Activated CD8-positive, alpha-beta memory T cell treated with anti-CD3 and anti-CD28 coated beads, Interleukin-2, amount 50 U/mL, for 4 hours (primary cell): ENCODE data around the gene ADGRG2.

Experiments used
- DNase-seq: peaks from one replicate; pipeline ENCODE4 v3.0.0-alpha.2; 2020

The ADGRG2 gene

GRCh38 chrX:19121898-19122640, at the start of gene ADGRG2:
Gene ADGRG2 (minus strand): TSS chrX:19122468. CDS start chrX:19068834, 53,634 bp downstream.
- no peak for DNase-seq

GRCh38 chrX:19168609-19169008, 46.3 kb upstream of the ADGRG2 start:
- DNase-seq, result no peak

GRCh38 chrX:19162851-19163250, 40.6 kb upstream of the ADGRG2 start:
- DNase-seq, result no peak

DNA sequence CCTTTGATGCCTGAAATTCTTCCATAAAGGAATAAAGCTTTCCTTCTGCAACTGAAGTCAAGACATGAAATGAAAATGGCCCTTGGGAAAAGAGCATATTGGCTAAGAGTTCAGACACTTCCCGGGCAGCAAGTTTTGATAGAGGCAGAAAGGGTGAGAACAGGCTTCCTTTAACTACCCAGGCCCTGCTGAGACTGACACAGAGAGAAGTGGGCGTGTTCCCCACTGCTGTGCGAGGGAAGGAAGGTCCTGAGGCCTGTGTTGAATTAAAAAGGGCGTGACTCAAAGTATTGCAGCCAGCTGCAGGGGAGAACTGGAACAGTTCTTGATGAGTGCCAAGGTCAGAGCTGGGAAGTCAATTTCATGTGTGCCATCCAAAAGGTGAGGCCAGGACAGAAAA, 33.9 kb upstream of the ADGRG2 start:
- no peak for DNase-seq

DNA sequence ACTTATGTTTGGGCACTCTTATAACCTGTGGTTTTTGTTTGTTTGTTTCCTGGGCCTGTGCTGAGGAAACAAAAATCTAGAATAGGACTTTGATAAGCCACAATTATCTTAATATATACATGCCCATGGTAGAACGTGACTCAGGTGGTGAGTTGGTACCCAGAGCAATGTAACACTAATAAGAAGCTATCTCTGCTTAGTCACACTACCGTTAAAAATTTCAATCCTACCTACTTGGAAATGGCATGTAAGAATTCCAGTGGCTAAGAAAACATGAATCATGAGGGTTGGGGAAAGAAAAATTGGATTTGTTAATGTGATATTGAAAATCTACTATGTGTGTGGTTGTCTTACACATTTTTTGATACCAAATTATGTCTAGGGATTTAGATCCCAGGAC, 30.5 kb upstream of the ADGRG2 start:
- DNase-seq, result no peak

- no peak for DNase-seq
Observed at GRCh38 chrX:19137067-19137466, 14.8 kb upstream of the ADGRG2 start.

GRCh38 chrX:19133784-19134183, 11.5 kb upstream of the ADGRG2 start:
- DNase-seq, result no peak

DNA sequence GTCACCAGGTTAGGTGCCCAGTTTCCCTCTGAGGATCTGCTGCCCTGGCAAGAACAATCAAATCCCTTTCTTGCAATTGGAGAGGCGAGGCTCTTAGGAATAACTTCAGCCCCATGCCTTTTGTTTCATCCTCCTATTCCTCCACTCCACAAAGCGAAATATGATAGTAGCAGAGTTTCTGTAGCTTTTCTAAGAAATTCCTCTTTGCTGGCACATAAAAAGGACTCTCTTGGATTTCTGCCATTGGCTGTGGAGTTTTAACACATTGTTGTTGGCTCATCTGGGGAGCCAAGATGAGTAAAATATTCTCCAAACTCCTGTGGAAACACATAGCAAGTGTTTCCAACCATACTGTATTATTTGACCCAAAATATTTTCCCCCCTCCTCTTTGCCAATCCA, 11.0 kb upstream of the ADGRG2 start:
- no peak for DNase-seq

GRCh38 chrX:19130628-19131027, 8.4 kb upstream of the ADGRG2 start:
- DNase-seq, result no peak

- DNase-seq, result no peak
Observed at GRCh38 chrX:19129694-19130093, 7.4 kb upstream of the ADGRG2 start.

DNA sequence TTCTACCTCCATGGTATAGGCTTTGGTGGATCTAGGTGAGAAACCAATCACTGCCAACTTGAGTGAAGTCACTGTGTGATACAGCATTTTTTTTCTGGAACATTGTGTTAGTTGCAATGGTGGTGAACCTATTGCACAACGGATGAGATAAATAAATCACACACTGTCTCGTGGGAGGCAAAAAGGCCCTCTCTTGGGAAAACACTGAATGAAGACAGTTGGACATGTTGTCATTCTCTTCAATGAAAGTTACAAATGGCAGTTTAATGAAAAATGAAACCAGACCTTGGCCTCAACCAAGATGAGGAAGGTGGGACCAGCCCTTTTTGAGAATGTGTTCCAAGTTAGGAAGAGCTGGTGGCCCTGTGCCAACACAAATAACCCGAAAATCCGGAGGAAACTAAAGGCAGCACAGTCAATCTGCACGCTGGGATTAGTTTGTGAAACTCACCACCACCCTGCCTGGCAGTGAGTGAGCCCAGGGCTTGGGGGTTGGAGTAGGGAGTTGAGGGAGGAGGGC, 5.4 kb upstream of the ADGRG2 start:
- no peak for DNase-seq

DNA sequence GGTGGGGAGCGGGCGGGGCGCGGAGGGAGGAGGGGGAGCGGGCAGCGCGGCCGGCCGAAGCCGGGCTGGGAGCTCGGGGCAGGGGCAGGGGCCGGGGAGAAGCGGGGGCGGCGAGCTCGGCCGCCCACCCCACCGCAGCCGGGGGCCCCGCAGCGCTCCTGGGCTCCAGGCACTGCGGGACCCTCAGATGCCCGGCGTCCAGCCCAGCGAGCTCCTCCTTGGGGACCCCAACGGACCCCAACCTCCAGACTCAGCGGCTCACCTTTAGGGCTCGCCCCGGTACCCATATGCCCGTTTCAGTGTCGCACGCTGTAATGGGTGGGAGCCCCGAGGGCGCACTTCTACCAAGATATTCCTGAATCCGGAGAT, 357 bp upstream of the ADGRG2 start:
- DNase-seq, result no peak

GRCh38 chrX:19121466-19121865, 802 bp downstream of the ADGRG2 start:
- no peak for DNase-seq

- DNase-seq, result no peak
Observed at GRCh38 chrX:19110642-19111041, 11.6 kb downstream of the ADGRG2 start.

- DNase-seq, result no peak
Observed at GRCh38 chrX:19107035-19107434, 15.2 kb downstream of the ADGRG2 start.

- DNase-seq, result no peak
Observed at GRCh38 chrX:19100586-19100985, 21.7 kb downstream of the ADGRG2 start.

GRCh38 chrX:19097553-19098283, 24.6 kb downstream of the ADGRG2 start:
- no peak for DNase-seq

- DNase-seq, result no peak
Observed at GRCh38 chrX:19096586-19096985, 25.7 kb downstream of the ADGRG2 start.

DNA sequence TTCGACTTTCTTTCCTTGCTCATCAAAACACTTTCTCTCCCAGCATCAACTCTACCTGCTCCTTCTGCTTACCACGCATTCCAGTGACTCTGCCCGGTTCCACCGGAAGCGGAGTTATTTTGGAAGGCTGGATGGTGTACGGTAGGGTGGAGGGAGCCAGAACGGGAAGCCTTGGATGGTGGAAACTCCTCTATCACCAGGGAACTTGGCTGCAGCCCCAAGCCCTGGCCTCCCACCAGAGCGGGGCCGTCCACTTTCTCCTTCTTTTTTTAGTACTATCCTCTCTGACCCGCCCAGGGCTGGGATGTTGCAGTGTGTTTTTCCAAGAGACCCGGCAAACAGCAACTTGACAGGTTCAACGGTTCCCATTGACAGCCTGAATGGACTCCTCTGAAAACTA, 27.6 kb downstream of the ADGRG2 start:
- DNase-seq, result no peak

DNA sequence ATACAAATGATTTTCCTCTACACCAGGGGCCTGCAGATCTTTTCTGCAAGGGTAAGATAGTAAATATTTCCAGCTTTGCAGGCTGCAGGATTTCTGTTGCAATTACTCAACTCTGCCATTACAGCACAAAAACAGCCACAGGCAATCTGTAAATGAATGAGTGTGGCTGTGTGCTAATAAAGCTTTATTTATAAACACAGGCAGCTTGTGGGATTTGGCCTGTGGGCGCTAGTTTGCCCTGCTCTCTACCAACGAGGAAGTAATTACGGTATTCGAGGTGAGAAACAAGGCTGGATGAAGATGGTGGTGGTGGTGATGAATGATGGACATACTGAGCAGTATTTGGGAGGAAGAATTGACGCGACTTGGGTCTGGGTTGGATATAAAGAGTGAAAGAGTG, 30.7 kb downstream of the ADGRG2 start:
- DNase-seq, result no peak

DNA sequence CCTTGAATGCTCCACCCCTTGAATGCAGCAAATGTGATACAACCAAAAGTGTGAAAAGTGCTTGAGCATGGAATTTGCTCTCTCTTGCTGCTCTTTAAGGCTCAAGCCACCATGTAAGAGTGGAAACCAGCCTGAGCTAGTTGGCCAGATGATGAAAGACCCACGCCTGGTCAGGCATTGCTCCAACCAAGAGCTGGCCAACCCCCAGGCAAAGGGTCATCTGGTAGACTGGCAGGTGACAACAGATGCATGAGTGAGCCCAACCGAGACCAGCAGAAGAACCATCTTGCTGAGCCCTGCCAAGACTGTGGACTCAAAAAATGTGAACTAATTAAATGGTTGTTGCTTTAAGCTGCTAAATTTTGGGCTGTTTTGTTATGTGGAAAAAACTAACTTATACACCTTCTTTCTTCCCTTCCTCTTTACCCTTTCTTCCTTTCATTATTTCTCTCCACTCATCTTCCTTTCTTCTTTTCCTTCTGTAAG, 32.7 kb downstream of the ADGRG2 start:
- DNase-seq, result no peak

GRCh38 chrX:19086102-19086772, 36.0 kb downstream of the ADGRG2 start:
- no peak for DNase-seq

DNA sequence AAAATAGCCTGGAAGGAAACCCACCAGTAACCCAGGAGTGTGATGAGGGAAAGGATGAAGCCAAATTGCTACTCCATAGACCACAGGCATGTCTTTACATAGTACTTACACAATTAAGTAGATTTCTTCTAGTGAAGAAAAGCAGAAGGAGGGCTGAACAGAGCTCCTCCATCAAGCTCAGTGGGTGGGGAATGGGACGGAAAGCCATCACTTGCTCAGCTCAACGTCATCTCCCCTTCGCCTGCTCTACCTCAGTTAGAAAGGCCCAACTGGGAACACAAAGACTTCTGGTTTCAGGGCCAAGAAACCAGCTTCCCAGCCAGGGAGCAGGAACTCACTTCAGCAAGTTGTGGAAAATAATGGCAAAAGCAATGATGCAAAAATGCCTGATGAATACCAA, 36.6 kb downstream of the ADGRG2 start:
- DNase-seq, result no peak

GRCh38 chrX:19075754-19076153, 46.5 kb downstream of the ADGRG2 start:
- no peak for DNase-seq
